Jurkat, Clone E6-1 (cell line): ENCODE results near the gene FGB.
"Not testable (repeated sequence)": the region's sequence is repeated elsewhere in the genome, so short reads cannot be mapped to it uniquely, and the experiment has no call there.

Experiments used
- DNase-seq: peaks from one replicate; pipeline ENCODE4 v3.0.0-alpha.2; 2011; ENCODE audit warnings: low read depth, low spot score
- H3K4me3 ChIP-seq: 2 replicates; pipeline ENCODE4 v1.5.1; 2011; ENCODE audit warnings: mild to moderate bottlenecking, low read length, control low read depth, moderate library complexity

Gene FGB

DNA sequence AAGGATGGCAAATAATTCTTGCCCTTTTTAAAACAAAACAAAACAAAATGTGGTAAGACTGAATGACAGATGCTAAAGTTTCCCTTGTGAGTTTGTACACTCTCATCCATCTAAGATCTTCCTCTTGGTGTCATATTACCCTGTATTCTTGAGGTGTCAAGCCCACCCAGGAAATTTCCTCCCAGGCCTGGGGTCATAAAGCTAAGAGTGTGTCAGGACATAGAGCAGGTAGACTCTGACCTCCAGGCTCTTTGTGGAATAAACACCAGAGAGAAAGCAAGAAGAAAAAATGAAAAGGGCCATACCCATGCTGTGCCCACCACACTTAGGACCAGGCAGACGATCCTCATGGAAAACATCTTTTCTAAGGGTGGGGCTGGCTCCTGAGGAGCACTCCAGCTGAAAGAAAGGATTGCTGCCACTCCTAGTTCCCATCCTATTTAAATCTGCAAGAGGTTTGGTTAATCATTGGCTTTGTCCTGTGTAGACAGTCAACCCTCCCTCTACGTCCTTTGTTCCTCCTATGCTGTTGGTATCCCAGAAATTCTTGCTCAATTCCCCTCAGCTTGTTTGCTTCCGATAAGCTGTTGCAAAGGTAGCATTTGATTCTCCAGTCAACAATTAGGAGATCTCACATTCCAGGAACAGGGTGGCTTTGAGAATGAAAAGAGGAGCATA lies 27.7 kb downstream of the FGB start, which contains the start of gene FGA:
FGA (minus strand) TSS at position 414 of the 678 bp plus-strand sequence; CDS start at position 359, 55 bp downstream.
- H3K4me3 ChIP-seq, result no peak within 1 kb of the TSS
- no peak for DNase-seq

DNA sequence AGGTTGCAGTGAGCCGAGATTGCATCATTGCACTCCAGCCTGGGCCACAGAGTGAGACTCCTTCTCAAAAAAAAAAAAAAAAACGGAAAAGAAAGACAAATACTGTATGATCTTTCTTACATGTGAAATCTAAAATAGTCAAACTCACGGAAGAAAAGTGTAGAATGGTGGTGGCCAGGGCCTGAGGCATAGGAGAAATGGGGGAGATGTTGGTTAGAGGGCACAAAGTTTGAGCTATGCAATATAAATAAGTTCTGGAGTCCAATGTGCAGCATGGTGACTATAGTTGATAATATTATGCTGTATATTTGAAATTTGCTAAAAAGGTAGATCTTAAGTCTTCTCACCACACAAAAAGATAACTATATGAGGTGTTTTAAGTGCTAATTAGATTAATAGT lies 29.1 kb downstream of the FGB start:
- no peak overlapping the region for H3K4me3 ChIP-seq
- no peak for DNase-seq

DNA sequence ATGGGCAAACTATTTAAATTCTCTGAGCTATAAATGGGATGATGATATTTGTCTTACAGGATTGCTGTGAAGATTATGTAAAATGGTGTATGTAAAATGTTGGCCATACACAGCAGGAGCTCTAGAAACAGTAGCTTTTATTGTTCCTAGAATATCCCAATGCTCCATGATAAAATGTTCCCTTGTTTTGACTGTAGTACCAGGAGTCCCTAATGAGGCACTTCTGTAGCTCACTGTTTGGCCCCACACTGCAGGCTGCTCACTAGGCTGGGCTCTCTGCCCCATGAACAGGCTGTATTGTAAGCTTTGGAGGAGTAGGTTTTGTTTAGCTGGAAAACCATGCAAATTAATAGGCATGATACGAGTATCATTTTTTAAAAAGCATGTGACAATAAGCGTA lies 31.1 kb downstream of the FGB start:
- DNase-seq, result no peak
- H3K4me3 ChIP-seq, result no peak overlapping the region

DNA sequence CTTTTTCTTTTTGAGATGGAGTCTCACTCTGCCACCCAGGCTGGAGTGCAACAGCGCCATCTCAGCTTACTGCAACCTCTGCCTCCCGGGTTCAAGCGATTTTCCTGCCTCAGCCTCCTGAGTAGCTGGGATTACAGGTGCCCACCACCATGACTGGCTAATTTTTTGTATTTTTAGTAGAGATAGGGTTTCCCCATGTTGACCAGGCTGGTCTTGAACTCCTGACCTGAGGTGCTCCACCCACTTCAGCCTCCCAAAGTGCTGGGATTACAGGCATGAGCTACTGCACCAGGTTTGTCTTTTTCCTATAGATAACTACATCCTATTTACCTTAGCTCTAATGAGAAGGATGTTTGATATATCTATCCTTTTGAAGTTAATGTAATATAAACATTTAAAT lies 31.5 kb downstream of the FGB start:
- DNase-seq, H3K4me3 ChIP-seq: not testable (repeated sequence)

DNA sequence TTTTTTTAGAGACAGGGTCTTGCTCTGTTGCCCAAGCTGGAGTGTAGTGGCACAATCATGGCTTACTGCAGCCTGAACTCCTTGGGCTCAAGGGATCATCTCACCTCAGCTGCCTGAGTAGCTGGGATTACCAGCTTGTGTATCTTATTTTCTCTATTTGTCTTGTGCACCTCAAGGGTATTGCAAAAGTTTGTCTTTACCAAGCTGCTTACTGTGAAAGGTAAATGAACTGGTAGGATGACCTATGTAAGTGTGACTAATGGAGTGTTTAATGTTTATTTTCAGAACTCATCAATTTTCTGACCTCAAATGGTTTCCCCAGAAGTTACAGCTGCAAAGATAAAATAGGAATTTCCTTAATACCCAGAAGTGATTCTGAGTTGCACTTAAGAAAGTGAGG lies 33.0 kb downstream of the FGB start:
- H3K4me3 ChIP-seq, result no peak overlapping the region
- no peak for DNase-seq

DNA sequence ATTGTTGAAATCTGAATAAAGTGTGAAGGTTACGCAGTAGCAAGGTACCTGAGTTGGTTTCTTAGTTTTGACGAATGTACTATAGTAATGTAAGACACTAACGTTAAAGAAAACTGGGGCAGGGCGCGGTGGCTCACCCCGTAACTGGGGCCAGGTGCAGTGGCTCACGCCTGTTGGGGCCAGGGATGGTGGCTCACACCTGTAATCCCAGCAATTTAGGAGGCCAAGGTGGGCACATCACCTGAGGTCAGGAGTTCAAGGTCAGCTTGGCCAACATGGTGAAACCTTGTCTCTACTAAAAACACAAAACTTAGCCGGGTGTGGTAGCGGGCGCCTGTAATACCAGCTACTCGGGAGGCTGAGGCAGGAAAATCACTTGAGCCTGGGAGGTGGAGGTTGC lies 34.5 kb downstream of the FGB start:
- not testable (repeated sequence) for H3K4me3 ChIP-seq, DNase-seq

DNA sequence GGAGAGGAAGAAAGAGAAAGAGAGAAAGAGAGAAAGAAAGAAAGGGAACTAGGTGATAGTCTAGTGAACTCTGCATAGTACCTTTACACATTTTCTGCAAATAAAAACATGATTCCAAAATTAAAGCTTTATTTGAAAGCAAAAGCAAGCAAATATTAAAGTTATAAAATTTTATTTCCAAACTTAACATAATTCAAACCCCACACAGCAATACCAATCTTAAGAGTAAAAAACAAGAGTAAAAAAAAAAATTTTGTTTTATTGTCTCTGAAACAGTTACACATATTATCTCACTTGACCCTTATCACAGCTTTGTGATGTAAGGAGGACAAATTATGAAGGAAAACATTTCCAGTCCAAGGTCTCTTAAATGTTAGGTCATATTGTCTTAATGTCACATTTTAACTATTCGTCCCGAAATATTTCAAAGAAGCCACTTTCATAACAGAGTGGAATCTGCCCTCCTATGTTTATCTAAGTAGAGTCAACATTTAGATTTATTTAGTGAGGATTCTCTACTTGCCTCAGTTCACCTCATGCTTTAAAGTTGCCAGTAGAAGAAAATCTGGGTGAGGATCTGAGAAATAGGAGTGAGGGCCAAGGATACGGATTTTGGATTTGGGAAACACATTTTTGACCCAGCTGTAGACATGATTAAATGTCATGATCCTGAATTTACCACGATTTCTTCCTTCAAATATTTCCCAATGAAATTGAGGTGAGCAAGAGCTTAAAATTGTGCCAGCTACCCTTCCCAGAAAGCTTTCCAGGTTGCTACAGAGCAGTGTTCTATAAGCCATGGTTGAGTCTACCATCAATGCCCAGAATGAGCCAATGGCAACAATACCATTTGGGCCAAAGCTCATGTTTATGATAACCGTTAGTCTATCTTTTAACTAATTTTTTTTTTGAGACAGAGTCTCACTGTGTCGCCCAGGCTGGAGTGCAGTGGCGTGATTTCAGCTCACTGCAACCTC lies 35.3 kb downstream of the FGB start:
- H3K4me3 ChIP-seq, result no peak overlapping the region
- no peak for DNase-seq

DNA sequence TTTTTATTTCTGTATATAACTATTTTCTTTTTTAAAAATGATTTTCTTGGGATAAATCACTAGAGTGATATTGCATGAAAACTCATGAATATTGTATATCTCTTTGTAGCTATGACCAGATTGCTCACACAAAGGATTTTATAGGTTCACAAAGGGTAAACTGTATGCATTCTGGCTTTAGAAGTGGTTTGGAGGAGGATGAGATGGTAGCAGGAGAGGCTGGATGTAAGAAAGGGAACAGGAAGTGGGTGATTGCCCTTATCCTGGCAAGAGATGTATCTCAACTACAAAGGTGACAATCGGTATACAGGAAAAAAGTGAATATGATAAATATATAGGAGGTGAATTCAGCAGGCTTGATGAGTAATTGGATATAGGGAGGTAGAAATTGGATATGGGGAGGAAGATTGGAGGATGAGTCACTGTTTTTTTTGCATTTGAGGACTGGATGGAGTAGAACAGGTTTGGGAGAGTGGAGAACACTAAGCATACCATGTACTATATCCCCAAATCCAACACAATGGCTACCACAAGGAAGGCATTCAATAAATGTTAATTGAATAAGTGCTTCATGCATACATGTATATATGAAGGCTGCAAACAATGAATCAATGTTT lies 39.7 kb downstream of the FGB start:
- peak; percentile 53 for DNase-seq
- H3K4me3 ChIP-seq, result no peak overlapping the region

DNA sequence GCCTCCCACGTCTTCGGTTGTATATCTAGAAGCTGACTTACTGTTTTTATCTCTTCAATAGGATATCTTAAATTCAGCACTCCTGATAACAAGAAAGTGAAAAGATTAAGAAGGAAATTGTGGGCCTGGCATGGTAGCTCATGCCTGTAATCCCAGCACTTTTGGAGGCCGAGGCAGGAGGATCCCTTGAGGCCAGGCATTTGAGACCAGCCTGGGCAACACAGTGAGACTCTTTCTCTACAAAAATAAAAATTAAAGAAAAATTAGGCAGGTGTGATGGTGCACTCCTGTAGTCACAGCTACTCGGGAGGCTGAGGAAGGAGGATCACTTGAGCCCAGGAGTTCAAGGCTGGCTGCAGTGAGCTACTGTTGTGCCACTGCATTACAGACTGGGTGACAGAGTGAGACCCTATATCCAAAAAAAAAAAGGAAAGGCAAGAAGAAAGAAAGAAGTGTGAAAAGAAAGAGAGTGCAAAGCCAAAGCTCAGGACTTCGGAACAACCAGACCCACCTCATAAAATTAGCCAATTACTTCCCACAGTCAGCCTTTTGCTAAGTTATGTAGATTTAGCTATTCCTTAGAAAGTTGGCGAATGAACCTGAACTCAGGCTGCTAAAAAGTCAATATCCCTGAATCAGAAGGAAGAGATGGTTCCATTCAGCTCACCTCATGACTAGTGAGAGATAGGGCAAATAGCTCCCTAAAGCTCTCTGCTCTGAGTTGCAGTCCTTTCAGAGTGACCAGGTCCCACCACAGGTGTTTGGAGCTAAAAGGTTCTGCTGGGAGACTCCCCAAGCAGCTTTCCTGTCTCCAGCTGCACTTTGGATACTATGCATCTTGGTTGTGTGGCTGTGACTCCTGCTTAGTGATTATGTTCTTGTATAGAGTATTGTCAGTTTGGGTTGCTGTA lies 40.5 kb downstream of the FGB start:
- no peak for DNase-seq
- no peak overlapping the region for H3K4me3 ChIP-seq

DNA sequence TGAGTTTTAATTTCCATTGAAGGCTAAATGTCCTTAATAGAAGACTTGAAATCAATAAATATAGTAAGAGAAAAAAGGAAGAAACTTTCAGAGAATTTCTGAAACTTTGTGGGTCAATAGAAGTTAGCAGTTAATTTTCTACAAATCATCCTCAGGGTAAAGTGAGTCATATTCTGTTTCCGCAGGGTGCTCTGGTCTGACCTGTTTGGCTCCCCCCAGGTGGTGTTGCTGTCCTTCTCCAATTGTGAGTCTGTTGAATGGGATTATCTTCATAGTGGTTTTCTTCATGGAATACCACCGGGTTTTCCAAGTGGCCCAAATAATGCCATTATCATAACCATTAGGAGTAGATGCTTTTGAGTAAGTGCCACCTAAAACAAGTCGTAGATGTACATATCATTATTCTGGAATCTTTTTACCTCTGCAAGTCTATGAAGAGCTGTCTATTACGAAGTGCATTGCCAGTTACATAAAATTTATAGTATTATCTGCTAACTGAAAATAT lies 41.9 kb downstream of the FGB start:
- no peak for DNase-seq
- no peak overlapping the region for H3K4me3 ChIP-seq

DNA sequence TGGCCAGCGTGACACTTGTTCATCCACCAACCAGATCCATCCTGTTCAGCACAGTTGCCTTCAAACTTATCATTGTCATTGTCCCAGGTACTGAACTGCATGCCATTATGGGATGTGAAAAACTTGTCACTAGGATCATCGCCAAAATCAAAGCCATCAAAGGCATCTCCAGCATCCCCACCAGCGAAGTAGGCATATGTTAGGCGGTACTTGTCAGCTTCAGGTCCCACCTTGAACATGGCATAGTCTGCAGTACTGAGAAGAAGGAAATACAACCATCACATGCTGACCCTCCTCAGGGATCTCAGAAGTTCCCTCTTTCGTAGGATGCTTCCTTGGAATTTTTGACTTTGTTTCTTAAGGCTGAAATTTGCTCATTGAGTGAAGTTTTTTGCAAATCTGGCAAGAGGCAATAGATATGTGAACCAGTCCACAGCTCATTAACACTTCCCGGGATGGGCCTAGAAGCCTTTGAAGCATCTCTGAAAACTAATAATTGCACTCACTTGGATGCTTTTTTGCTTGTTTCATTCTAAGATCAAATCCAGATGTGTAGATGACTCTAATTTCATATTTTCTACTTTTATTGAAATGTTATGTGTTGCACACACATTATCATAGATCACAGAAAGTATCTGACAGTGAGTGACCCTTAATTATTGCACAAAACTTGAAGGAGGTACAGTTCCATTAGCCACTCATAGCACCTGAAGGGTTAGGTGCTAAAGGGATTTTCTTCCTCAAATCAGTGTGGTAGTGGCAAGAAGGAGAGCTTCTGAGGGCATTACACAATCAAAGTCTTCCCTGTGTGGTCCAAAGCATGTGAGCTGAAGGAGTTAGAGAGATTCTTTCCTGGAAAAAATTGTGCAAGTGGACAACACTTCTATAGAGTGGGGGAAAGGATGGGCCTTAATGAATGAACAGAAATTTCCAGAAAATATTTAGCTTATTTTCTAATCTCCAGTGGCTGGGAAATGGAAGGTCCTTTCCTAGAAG lies 44.2 kb downstream of the FGB start:
- H3K4me3 ChIP-seq, result no peak overlapping the region
- no peak for DNase-seq

DNA sequence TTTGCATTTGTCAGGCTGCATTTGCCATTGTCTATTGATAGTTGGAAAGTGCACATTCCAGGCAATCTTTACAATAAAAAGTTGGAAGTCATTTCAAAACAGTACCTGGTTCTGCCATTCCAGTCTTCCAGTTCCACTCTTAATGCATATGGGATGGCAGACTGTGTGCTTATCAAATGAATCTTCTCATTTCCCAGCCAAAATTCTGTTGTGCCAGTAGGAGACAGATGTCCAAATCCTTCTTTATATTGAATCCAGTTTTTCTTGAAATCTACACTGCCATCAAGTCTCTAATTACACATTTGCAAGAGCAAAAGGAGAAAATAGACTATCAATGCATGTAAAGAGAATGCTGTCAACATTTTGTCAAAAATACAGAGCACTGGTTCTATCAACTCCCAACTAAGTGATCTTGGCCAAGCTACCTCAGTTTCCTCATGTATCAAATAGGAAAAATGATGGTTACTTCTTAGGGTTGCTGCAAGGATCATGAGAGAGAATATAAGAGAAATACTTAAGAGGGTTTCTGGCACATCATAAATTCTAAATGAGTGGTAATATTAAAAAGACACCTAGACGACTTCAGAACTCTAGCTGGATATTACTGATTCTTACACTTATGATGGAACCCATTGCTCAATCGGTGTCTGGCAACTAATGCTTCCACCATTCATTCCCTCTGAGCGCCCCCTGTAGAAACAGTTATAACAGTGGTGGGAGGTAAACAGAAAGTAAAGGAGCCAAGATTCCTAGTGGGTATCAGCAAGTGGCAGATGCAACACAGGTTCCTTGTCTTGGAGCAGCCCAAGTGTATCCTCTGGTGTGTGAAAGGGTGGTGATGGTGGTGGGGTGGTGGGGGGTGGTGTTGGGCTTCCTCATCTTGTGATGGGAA lies 45.8 kb downstream of the FGB start:
- DNase-seq, result no peak
- no peak overlapping the region for H3K4me3 ChIP-seq

DNA sequence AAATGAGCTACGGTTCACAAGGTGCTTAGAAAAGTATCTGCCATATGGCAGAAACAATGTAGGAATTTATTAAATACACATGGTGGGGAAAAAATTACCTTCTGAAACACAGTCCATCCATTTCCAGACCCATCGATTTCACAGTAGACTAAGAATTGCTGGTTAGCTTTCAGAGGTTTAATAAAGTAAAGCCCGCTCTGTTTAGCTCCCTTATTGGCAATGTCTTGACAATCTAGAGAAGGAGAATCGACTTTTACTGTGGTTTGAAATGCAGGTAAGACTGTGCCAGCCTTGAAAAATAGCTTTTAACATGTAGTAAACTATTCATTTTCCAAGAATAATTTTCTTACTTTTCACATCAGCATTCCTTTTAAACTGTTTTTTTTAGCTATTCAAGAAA lies 46.7 kb downstream of the FGB start:
- no peak for DNase-seq
- no peak overlapping the region for H3K4me3 ChIP-seq

DNA sequence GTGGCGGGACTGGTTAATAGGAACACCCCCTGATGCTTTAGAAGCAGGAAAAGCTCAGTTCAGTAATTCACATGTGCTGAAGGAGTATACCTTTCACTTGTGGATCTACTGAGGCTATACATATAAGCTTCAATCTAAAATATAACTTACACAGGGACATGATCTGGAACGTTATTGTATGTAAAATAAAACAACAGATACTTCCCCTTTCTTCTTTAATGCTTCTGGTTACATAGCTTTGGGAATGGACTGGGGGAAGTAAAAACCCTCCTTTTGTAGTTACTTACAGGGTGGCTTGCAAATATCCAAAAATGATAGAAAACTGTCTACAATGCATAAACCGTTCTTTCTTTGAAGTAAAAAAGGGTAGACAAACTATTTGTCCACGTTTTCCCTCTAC lies 47.8 kb downstream of the FGB start:
- no peak overlapping the region for H3K4me3 ChIP-seq
- DNase-seq, result no peak

DNA sequence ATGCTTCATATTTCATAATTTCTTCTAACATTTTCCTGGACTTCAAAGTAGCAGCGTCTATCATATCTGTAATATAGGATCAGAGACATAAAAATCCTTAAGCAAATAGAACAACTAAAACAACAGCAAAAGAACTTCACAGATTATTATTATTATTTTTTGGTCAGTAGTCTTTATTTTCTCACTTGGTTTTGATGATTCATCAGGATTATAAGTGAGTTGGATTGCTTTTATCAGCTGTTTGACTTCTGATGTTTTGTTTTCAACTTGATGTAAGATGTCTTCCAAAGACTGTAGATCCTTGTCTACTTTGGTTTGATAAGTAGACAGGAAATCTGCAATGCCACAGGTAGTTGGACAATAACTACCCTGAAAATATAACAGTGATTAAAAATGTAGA lies 49.0 kb downstream of the FGB start:
- DNase-seq, result no peak
- H3K4me3 ChIP-seq, result no peak overlapping the region

DNA sequence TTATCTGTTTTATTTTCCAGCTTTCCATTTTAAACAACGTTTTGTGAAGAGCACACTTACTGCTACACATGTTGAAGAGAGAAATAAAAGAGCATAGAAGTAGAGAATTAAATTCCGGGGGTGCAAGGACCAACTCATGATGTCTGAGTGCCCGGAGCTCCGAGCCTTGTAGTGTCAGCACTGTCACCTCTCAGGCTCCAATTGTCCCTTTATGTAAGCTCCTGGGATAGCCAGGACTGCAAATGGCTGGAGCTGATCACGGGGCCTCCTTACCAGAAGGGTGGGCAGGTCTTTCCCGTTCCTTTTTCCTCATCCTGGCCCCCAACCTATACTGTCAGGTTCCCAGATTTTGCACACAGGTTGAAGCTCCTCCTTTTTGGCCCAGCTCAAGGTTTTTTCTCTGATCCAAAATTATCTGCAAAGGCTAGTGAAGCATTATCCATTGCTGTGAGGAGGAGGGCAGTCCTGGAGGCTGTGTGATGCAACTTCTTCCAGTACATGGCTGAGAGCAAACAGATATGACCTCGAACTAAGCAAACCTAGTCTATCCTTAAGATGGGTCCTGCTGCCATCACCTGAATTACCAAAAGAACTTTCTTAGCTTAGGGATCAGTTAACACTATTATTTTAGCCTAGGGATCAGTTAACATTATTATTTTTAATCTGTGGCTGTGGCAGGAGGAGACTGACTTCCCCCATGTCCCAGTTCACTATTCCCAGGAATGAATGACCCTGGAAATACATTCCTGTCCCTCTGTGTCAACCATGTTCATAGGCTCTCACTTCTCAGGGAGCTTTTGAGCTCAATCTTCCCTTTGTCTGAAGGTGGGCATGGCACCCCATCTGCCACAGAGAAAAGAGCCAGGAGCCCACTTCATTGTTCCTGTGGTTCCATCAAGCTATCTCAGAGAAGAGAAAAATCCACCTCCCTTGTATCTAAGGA lies 49.9 kb downstream of the FGB start, which contains the start of gene FGG:
FGG (minus strand) TSS at position 185 of the 943 bp plus-strand sequence; CDS start at position 138, 47 bp downstream.
- DNase-seq, result no peak
- no peak within 1 kb of the TSS for H3K4me3 ChIP-seq
